SU-DHL-6 (cell line): Measurements from ENCODE around the gene GPRIN3.

Source experiments
- H2AFZ ChIP-seq: fragments of 200-600 bp; sonication (generic); 2 replicates; pipeline ENCODE4 v1.6.1; 2014; ENCODE audit warnings: low read depth, mild to moderate bottlenecking, moderate library complexity, mixed read lengths, antibody characterized with exemption, low read length; ENCODE audit not compliant: severe bottlenecking
- H3F3A ChIP-seq: fragments of 200-600 bp; shearing (Covaris generic); 2 replicates; pipeline ENCODE4 v1.6.0; 2016; ENCODE audit warnings: antibody characterized with exemption, mild to moderate bottlenecking; ENCODE audit not compliant: insufficient read depth
- H3K27ac ChIP-seq: fragments of 200-600 bp; sonication (generic); 2 replicates; pipeline ENCODE4 v1.5.1; 2016; ENCODE audit warnings: low read depth, mild to moderate bottlenecking, low read length, moderate library complexity, mixed read lengths
- H3K27me3 ChIP-seq: fragments of 200-600 bp; sonication (generic), shearing (Covaris generic); 2 replicates; pipeline ENCODE4 v1.6.0; 2014; ENCODE audit warnings: mild to moderate bottlenecking, low read length
- H3K36me3 ChIP-seq: fragments of 200-600 bp; sonication (generic); 2 replicates; pipeline ENCODE4 v1.6.1; 2014; ENCODE audit warnings: mild to moderate bottlenecking, low read length, mixed read lengths
- H3K4me2 ChIP-seq: fragments of 300-600, 200-600 bp; shearing (Covaris generic), sonication (generic); 2 replicates; pipeline ENCODE4 v1.6.0; 2014; ENCODE audit warnings: low read length, low read depth, mild to moderate bottlenecking; ENCODE audit not compliant: poor library complexity, severe bottlenecking
- H3K4me3 ChIP-seq: fragments of 200-600 bp; sonication (generic); 2 replicates; pipeline ENCODE4 v1.5.1; 2014; ENCODE audit warnings: antibody characterized with exemption, low read length, mild to moderate bottlenecking, mixed read lengths; ENCODE audit not compliant: insufficient read depth, poor library complexity, severe bottlenecking
- H3K79me2 ChIP-seq: fragments of 200-600 bp; sonication (generic); 2 replicates; pipeline ENCODE4 v1.6.1; 2014; ENCODE audit warnings: mild to moderate bottlenecking, low read length, moderate library complexity; ENCODE audit not compliant: insufficient read depth
- H3K9ac ChIP-seq: fragments of 200-600 bp; sonication (generic); 2 replicates; pipeline ENCODE4 v1.7.0; 2014; ENCODE audit warnings: mild to moderate bottlenecking, low read length
- H3K9me2 ChIP-seq: fragments of 200-600 bp; sonication (generic); replicated peaks from 2 replicates; pipeline ENCODE4 v1.6.1; 2014; ENCODE audit warnings: low read length; ENCODE audit not compliant: insufficient read depth
- H3K9me3 ChIP-seq: fragments of 200-600 bp; sonication (generic); 2 replicates; pipeline ENCODE4 v1.6.1; 2014; ENCODE audit warnings: low read length, mixed read lengths; ENCODE audit not compliant: insufficient read depth
- H4K20me1 ChIP-seq: fragments of 200-600 bp; sonication (generic); 2 replicates; pipeline ENCODE4 v1.6.1; 2014; ENCODE audit warnings: low read depth, mild to moderate bottlenecking, antibody characterized with exemption, low read length, moderate library complexity, mixed read lengths
- CTCF ChIP-seq: fragments of 200-600 bp; sonication (generic); IDR thresholded peaks from one replicate; pipeline ENCODE4 v1.5.1; 2017; ENCODE audit warnings: antibody characterized with exemption, mild to moderate bottlenecking, low read length, moderate library complexity; ENCODE audit not compliant: insufficient read depth, poor library complexity, severe bottlenecking
- EZH2phosphoT487 ChIP-seq: fragments of 200-600 bp; sonication (generic), shearing (Covaris generic); conservative IDR thresholded peaks from 2 replicates; pipeline ENCODE4 v1.6.1; 2018; ENCODE audit warnings: mild to moderate bottlenecking, antibody characterized with exemption, low read length, moderate library complexity, mixed read lengths

Gene GPRIN3

DNA sequence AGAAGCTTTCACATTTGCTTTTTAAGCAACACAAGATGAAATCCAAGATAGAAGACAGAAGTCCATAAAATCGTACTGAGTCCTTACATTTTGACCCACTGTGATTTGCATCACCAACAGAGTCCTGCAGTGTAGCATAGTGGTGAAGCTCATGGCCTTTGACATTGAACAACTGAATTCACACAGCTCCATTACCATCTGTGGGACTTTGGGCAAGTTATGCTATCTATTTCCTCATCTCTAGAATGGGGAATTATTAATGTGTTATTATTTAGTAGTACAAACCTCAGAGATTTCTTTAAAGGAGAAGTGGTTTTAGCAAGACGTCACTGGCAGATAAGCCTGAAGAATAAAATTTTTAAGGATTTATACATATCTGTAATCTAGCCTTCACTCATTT is 10.7 kb downstream of the GPRIN3 start:
- H3K79me2 ChIP-seq = no peaks in the 10 kb centered on the region
- H3K4me3 ChIP-seq = no peak overlapping the region
- peaks cover 5% of the 10 kb centered on the region; the same call in 1 of the 2 replicates for H3F3A ChIP-seq
- H3K36me3 ChIP-seq = no peaks in the 10 kb centered on the region
- H3K9ac ChIP-seq = no peak overlapping the region
- H3K4me2 ChIP-seq = no peak overlapping the region
- no peaks in the 10 kb centered on the region for H3K9me3 ChIP-seq
- H3K27me3 ChIP-seq = no peaks in the 10 kb centered on the region
- TF ChIP-seq CTCF (no peak), EZH2phosphoT487 (no peak)
- no peaks in the 10 kb centered on the region for H3K9me2 ChIP-seq
- no peak overlapping the region for H2AFZ ChIP-seq
- no peak overlapping the region for H3K27ac ChIP-seq
- H4K20me1 ChIP-seq = no peaks in the 10 kb centered on the region

- H3K27ac ChIP-seq = no peak overlapping the region
- H3K9me3 ChIP-seq = no peaks in the 10 kb centered on the region
- no peak for TF ChIP-seq EZH2phosphoT487
- no peak for TF ChIP-seq CTCF
- no peak overlapping the region for H3K4me2 ChIP-seq
- no peak overlapping the region for H2AFZ ChIP-seq
- no peaks in the 10 kb centered on the region for H4K20me1 ChIP-seq
- no peaks in the 10 kb centered on the region for H3K9me2 ChIP-seq
- peaks cover 5% of the 10 kb centered on the region; the same call in 1 of the 2 replicates for H3F3A ChIP-seq
- H3K9ac ChIP-seq = no peak overlapping the region
- H3K27me3 ChIP-seq = no peaks in the 10 kb centered on the region
- H3K4me3 ChIP-seq = no peak overlapping the region
- H3K36me3 ChIP-seq = no peaks in the 10 kb centered on the region
- H3K79me2 ChIP-seq = no peaks in the 10 kb centered on the region
These were observed 11.2 kb downstream of the GPRIN3 start for GRCh38 chr4:89296399-89296798.

DNA sequence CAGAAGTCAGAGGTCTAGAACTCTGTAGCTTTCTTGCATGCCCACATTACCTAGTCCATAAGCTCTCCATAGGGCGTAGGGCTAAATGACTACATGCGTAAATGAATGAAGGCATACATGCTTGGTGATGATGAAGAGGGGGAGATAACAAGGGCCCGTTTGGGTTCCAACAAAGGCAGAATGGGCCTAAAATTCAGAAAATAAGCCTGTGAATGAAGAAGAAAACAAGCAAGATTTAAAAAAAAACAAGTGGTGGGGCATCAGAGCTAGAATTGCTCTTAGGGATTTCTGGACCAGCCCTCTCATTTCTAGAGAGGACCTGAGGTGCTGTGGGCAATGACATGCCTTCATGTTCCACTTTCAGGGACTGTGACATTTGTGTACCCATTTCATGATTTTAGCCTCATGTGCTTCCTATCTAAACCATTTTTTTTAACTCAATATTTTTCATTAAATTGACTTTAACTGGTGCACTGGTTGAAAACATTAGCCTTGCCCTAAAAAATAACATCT is 12.1 kb downstream of the GPRIN3 start:
- peaks cover 5% of the 10 kb centered on the region; the same call in 1 of the 2 replicates for H3F3A ChIP-seq
- H3K27me3 ChIP-seq = no peaks in the 10 kb centered on the region
- no peak overlapping the region for H3K4me2 ChIP-seq
- H3K9ac ChIP-seq = no peak overlapping the region
- no peak for TF ChIP-seq EZH2phosphoT487
- TF ChIP-seq CTCF = no peak
- no peaks in the 10 kb centered on the region for H3K9me2 ChIP-seq
- H3K36me3 ChIP-seq = no peaks in the 10 kb centered on the region
- H4K20me1 ChIP-seq = no peaks in the 10 kb centered on the region
- H3K79me2 ChIP-seq = no peaks in the 10 kb centered on the region
- no peak overlapping the region for H3K4me3 ChIP-seq
- no peaks in the 10 kb centered on the region for H3K9me3 ChIP-seq
- H3K27ac ChIP-seq = no peak overlapping the region
- no peak overlapping the region for H2AFZ ChIP-seq
